Activated CD8-positive, alpha-beta T cell treated with anti-CD3 and anti-CD28 coated beads for 36 hours (primary cell): ENCODE data around the gene CHRNA1. TPM values are rescaled to one million over a fixed set of nuclear protein-coding genes. Genes with fewer than 3 reads are reported as not detected.

Experiments used
- ATAC-seq: fragments of 200-7000 bp; cut with Tn5 transposase; one replicate; pipeline ENCODE4 v1.10.0; 2021; ENCODE audit warnings: mild to moderate bottlenecking, moderate library complexity
- CTCF ChIA-PET: fragments of 350-600 bp; sonication (Branson Sonifier 250); formaldehyde crosslinking; loops from one replicate; lab custom pipeline; 2021; ENCODE audit warnings: antibody characterized with exemption; lab: Charles Lee
- POLR2A ChIA-PET: fragments of 350-600 bp; sonication (Branson Sonifier 250); formaldehyde crosslinking; loops from one replicate; lab custom pipeline; 2021; ENCODE audit warnings: antibody characterized with exemption; lab: Charles Lee
- DNase-seq: peaks from one replicate; pipeline ENCODE4 v3.0.0-alpha.2; 2020
- H3K27ac Mint-ChIP-seq: one replicate; pipeline ENCODE4 v1.8.0; 2021; ENCODE audit warnings: mild to moderate bottlenecking, mixed read lengths
- H3K27me3 Mint-ChIP-seq: one replicate; pipeline ENCODE4 v1.8.0; 2021; ENCODE audit warnings: mixed read lengths
- H3K36me3 Mint-ChIP-seq: one replicate; pipeline ENCODE4 v1.8.0; 2021; ENCODE audit warnings: low read depth, mixed read lengths
- H3K4me1 Mint-ChIP-seq: one replicate; pipeline ENCODE4 v1.8.0; 2021; ENCODE audit warnings: low read depth, mixed read lengths
- H3K4me3 Mint-ChIP-seq: one replicate; pipeline ENCODE4 v1.8.0; 2021; ENCODE audit warnings: mild to moderate bottlenecking, moderate library complexity, mixed read lengths
- H3K9me3 Mint-ChIP-seq: one replicate; pipeline ENCODE4 v1.8.0; 2021; ENCODE audit warnings: mixed read lengths
- CTCF ChIP-seq: fragments of 200-600 bp; IDR thresholded peaks from one replicate; pipeline ENCODE4 v1.8.0; 2022; ENCODE audit warnings: antibody characterized with exemption, mild to moderate bottlenecking
- intact Hi-C: fragments of 100-400 bp; cut with micrococcal nuclease; formaldehyde crosslinking; loops from one replicate; pipeline ENCODE4 v1.10.0; 2022
- total RNA-seq, 2 experiments: library from RNA; stranded (reverse); gene quantifications; one replicate each; pipeline ENCODE4 v1.2.3, GENCODE V29; 2021

The CHRNA1 gene
- total RNA-seq, 2 experiments from 2014 or later, result not detected

GRCh38 chr2:174800436-174801205, 36.3 kb upstream of the CHRNA1 start:
- DNase-seq (no peak), ATAC-seq (no peak)
- H3K27ac Mint-ChIP-seq, result no peak overlapping the region
- CTCF ChIA-PET, result no interaction called here
- intact Hi-C loops, result no loop called here
- no peaks in the 10 kb centered on the region for H3K36me3 Mint-ChIP-seq
- no peaks in the 10 kb centered on the region for H3K9me3 Mint-ChIP-seq
- TF ChIP-seq CTCF, result no peak
- POLR2A ChIA-PET, result no interaction called here
- H3K27me3 Mint-ChIP-seq, result no peaks in the 10 kb centered on the region
- no peak overlapping the region for H3K4me3 Mint-ChIP-seq
- peaks cover 12% of the 10 kb centered on the region for H3K4me1 Mint-ChIP-seq

DNA sequence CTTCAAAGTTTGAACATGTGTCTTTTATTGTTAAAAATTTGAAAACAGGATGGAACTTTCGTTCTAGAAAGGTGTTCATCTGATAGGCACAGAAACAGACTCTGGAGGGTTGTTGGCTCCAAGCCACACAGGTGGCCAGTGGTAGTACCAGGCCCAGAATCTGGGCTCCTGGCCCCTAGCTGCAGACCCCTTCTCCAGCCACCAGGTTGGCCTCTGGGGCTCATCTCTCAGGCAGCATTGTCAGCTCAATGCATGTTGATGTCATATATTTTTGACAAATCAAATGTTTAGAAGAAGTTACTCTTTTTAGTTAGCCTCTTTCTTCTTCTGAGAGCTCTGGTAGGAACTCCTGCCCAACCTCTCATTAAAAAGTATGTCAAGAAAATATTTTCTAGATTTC, 34.5 kb upstream of the CHRNA1 start:
- intact Hi-C loops, result no loop called here

GRCh38 chr2:174797781-174798276, 33.6 kb upstream of the CHRNA1 start:
- no peaks in the 10 kb centered on the region for H3K36me3 Mint-ChIP-seq
- H3K9me3 Mint-ChIP-seq, result no peaks in the 10 kb centered on the region
- CTCF ChIA-PET, result interaction anchor here (0.9 to 1.4 kb wide), 2 partner anchors 27 to 188 kb away, joined by 3 to 8 read pairs; no protein-coding TSS in a partner anchor
- ATAC-seq (no peak), DNase-seq (no peak)
- no peak for TF ChIP-seq CTCF
- H3K27ac Mint-ChIP-seq, result no peak overlapping the region
- peaks cover 22% of the 10 kb centered on the region for H3K4me1 Mint-ChIP-seq
- POLR2A ChIA-PET, result no interaction called here
- intact Hi-C loops, result no loop called here
- H3K4me3 Mint-ChIP-seq, result no peak overlapping the region
- H3K27me3 Mint-ChIP-seq, result no peaks in the 10 kb centered on the region

More for the DNA sequence above, 34.5 kb upstream of the CHRNA1 start:
- Mint-ChIP-seq H3K9me3 (no peaks in the 10 kb centered on the region), H3K27ac (no peak overlapping the region), H3K27me3 (no peaks in the 10 kb centered on the region), H3K4me3 (no peak overlapping the region), H3K4me1 (peaks cover 22% of the 10 kb centered on the region), H3K36me3 (no peaks in the 10 kb centered on the region)
- no peak for TF ChIP-seq CTCF
- DNase-seq (no peak), ATAC-seq (no peak)
- POLR2A ChIA-PET, result no interaction called here
- CTCF ChIA-PET, result interaction anchor here (0.7 to 1.3 kb wide), 3 partner anchors 28 to 177 kb away, joined by 3 read pairs; no protein-coding TSS in a partner anchor

DNA sequence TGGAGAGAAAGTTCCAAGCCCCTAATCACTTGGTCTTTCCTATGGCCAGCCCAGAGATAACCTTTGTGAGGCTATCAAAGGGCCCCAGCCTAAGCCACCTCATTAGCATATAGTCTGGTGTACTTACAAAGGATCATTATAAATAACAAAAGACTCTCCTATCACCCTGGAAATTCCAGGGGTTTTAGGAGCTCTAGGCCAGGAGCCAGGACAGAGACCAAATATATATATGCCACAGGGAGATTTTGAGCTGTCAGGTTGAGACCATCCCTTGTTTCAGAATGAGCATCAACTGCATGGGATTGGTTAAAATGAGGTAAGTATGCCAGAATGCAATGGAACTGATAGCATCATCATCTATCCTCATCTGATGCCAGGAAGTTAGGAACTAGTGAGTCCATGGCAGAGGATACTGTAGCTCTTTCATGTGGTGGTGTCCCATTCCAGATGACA, 32.1 kb upstream of the CHRNA1 start:
- DNase-seq (no peak), ATAC-seq (peak; percentile 24)
- Mint-ChIP-seq H3K36me3 (no peaks in the 10 kb centered on the region), H3K4me3 (no peak overlapping the region), H3K27ac (no peak overlapping the region), H3K27me3 (peaks cover 2% of the 10 kb centered on the region), H3K4me1 (peaks cover 22% of the 10 kb centered on the region), H3K9me3 (no peaks in the 10 kb centered on the region)
- intact Hi-C loops, result no loop called here
- ChIA-PET CTCF (interaction anchor here (1.1 to 2.1 kb wide), 6 partner anchors 9 to 32 kb away, joined by 3 to 8 read pairs (median 4); partner anchors contain the start of gene CHRNA1), POLR2A (no interaction called here)
- no peak for TF ChIP-seq CTCF

GRCh38 chr2:174794851-174795374, 30.6 kb upstream of the CHRNA1 start:
- DNase-seq (peak; percentile 41), ATAC-seq (peak; percentile 60)
- TF ChIP-seq CTCF, result no peak
- ChIA-PET CTCF (interaction anchor here (1.0 to 2.1 kb wide), 5 partner anchors 19 to 97 kb away, joined by 3 to 5 read pairs (median 4); no protein-coding TSS in a partner anchor), POLR2A (interaction anchor here (0.9 kb wide), 1 partner anchor 16 kb away, joined by 5 read pairs; no protein-coding TSS in a partner anchor)
- H3K4me3 Mint-ChIP-seq, result no peak overlapping the region
- H3K4me1 Mint-ChIP-seq, result peaks cover 22% of the 10 kb centered on the region
- H3K27ac Mint-ChIP-seq, result peak overlapping the region; percentile 34
- H3K9me3 Mint-ChIP-seq, result no peaks in the 10 kb centered on the region
- intact Hi-C loops, result loop anchor here (5.0 kb wide), 1 partner anchor 37 kb away; no protein-coding TSS in a partner anchor
- no peaks in the 10 kb centered on the region for H3K36me3 Mint-ChIP-seq
- H3K27me3 Mint-ChIP-seq, result peaks cover 2% of the 10 kb centered on the region
